IgD-negative memory B cell (primary cell): ENCODE results near the gene ZNF280B. TPM values are rescaled to one million over a fixed set of nuclear protein-coding genes. Genes with fewer than 3 reads are reported as not detected.

Experiments
- H3K27ac Mint-ChIP-seq, 3 donors: one replicate each; pipeline ENCODE4 v1.8.0; 2020 to 2022; ENCODE audit warnings: mild to moderate bottlenecking in 3 of 3, mixed read lengths in 3 of 3, moderate library complexity in 1 of 3
- H3K27me3 Mint-ChIP-seq: one replicate; pipeline ENCODE4 v1.8.0; 2021; ENCODE audit warnings: mixed read lengths
- H3K36me3 Mint-ChIP-seq: one replicate; pipeline ENCODE4 v1.8.0; 2020; ENCODE audit warnings: mild to moderate bottlenecking, mixed read lengths
- H3K4me1 Mint-ChIP-seq, 3 donors: one replicate each; pipeline ENCODE4 v1.8.0; 2020 to 2022; ENCODE audit warnings: mixed read lengths in 3 of 3, mild to moderate bottlenecking in 1 of 3
- H3K4me3 Mint-ChIP-seq, 4 donors: one replicate each; pipeline ENCODE4 v1.8.0; 2020 to 2022; ENCODE audit warnings: mild to moderate bottlenecking in 4 of 4, mixed read lengths in 4 of 4, moderate library complexity in 3 of 4
- H3K9me3 Mint-ChIP-seq, 3 donors: one replicate each; pipeline ENCODE4 v1.8.0; 2020 to 2021; ENCODE audit warnings: mixed read lengths in 3 of 3, mild to moderate bottlenecking in 1 of 3
- polyA plus RNA-seq: library from polyadenylated mRNA; unstranded; fragments of 300-500 nt; fragmentation: Illumina TruSeq; gene quantifications from one replicate; pipeline ENCODE4 v1.2.3, GENCODE V29; 2021

The ZNF280B gene
- polyA plus RNA-seq, 1 donor from 2014 or later = 3.8 TPM

- H3K27ac Mint-ChIP-seq = no peak overlapping the region
- peaks cover 8% of the 10 kb centered on the region for H3K27me3 Mint-ChIP-seq
- peaks cover 3 to 17% (median 6%) of the 10 kb centered on the region in 3 donors for H3K9me3 Mint-ChIP-seq
- H3K4me3 Mint-ChIP-seq = no peak overlapping the region
- peaks cover 3 to 17% (median 15%) of the 10 kb centered on the region in 3 donors for H3K4me1 Mint-ChIP-seq
- no peaks in the 10 kb centered on the region for H3K36me3 Mint-ChIP-seq
Observed at GRCh38 chr22:22467112-22467511, 41.4 kb downstream of the ZNF280B start.

GRCh38 chr22:22465782-22466181 is 42.8 kb downstream of the ZNF280B start:
- H3K27ac Mint-ChIP-seq = no peak overlapping the region
- H3K4me1 Mint-ChIP-seq = peaks cover 3 to 17% (median 16%) of the 10 kb centered on the region in 3 donors
- no peaks in the 10 kb centered on the region for H3K36me3 Mint-ChIP-seq
- peaks cover 8% of the 10 kb centered on the region for H3K27me3 Mint-ChIP-seq
- H3K4me3 Mint-ChIP-seq = no peak overlapping the region
- H3K9me3 Mint-ChIP-seq = peaks cover 3 to 17% (median 10%) of the 10 kb centered on the region in 3 donors

- H3K27me3 Mint-ChIP-seq = peaks cover 8% of the 10 kb centered on the region
- H3K27ac Mint-ChIP-seq = no peak overlapping the region
- peaks cover 3 to 17% (median 16%) of the 10 kb centered on the region in 3 donors for H3K4me1 Mint-ChIP-seq
- peaks cover 3 to 21% (median 13%) of the 10 kb centered on the region in 3 donors for H3K9me3 Mint-ChIP-seq
- H3K4me3 Mint-ChIP-seq = no peak overlapping the region
- H3K36me3 Mint-ChIP-seq = no peaks in the 10 kb centered on the region
Observed at GRCh38 chr22:22465094-22465602, 43.4 kb downstream of the ZNF280B start.

DNA sequence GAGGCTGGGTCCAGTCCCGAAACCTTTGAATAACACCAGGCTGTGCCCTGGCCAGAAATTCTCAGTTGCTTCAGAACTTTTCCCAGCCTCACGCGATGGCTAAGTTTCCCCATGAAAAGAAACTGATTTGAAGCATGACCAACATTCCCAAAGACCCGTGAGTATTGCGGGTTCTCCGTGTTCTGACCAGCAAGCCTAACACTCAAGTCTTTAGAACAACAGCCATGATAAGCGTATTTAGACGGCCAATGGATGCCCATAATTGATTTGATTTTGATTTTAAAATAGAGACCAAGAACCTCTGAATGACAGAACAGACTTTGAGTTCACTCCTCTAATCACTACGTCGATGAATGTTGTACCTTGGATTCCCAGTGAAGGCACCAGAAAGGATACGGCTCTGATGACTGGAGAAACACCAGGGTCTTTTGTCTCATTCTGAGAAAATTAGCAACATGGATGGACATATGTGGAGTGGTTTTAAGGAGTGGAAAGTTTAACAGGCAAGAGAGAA is 43.9 kb downstream of the ZNF280B start:
- Mint-ChIP-seq H3K36me3 (no peaks in the 10 kb centered on the region), H3K27ac (no peak overlapping the region), H3K27me3 (peaks cover 4% of the 10 kb centered on the region)

GRCh38 chr22:22463855-22464540 is 44.5 kb downstream of the ZNF280B start:
- Mint-ChIP-seq H3K4me1 (peaks cover 3 to 17% (median 16%) of the 10 kb centered on the region in 3 donors), H3K9me3 (peaks cover 0 to 19% (median 12%) of the 10 kb centered on the region in 3 donors), H3K27ac (no peak overlapping the region), H3K27me3 (peaks cover 4% of the 10 kb centered on the region), H3K36me3 (peaks cover under 1% of the 10 kb centered on the region), H3K4me3 (peak overlapping the region; percentile 7 to 58 (median 28))

More for the DNA sequence above, 43.9 kb downstream of the ZNF280B start:
- H3K4me3 Mint-ChIP-seq = no peak overlapping the region
- peaks cover 1 to 21% (median 12%) of the 10 kb centered on the region in 3 donors for H3K9me3 Mint-ChIP-seq
- peaks cover 3 to 17% (median 16%) of the 10 kb centered on the region in 3 donors for H3K4me1 Mint-ChIP-seq

GRCh38 chr22:22462813-22463567 is 45.6 kb downstream of the ZNF280B start:
- H3K9me3 Mint-ChIP-seq = peaks cover 4 to 22% (median 12%) of the 10 kb centered on the region in 3 donors
- no peak overlapping the region for H3K27ac Mint-ChIP-seq
- H3K27me3 Mint-ChIP-seq = peaks cover 4% of the 10 kb centered on the region
- peaks cover 3% of the 10 kb centered on the region for H3K36me3 Mint-ChIP-seq
- H3K4me3 Mint-ChIP-seq = no peak overlapping the region
- H3K4me1 Mint-ChIP-seq = peaks cover 3 to 17% (median 16%) of the 10 kb centered on the region in 3 donors

GRCh38 chr22:22461583-22461982 is 47.0 kb downstream of the ZNF280B start:
- Mint-ChIP-seq H3K36me3 (peaks cover 3% of the 10 kb centered on the region), H3K4me3 (no peak overlapping the region), H3K9me3 (peaks cover 4 to 26% (median 12%) of the 10 kb centered on the region in 3 donors), H3K27me3 (peaks cover 4% of the 10 kb centered on the region), H3K4me1 (peaks cover 3 to 17% (median 16%) of the 10 kb centered on the region in 3 donors), H3K27ac (no peak overlapping the region)

DNA sequence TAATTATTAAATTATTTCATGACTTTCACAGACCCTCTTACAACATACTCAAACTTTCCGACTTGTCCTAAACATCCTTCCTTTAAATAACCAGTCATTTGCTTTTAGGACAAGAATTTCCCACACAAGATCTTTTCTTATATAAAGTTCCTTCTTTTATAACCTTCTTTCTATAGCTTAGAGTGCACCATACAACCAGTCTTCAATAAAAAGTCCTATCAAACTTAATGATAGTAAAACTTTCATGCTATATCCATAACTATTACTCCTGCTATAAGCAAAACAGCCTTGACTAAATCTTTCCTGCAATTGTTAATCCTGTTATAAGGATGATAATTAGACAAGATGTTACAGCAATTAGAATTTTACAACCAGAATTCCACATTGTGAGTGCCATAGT is 47.4 kb downstream of the ZNF280B start:
- Mint-ChIP-seq H3K27ac (peak overlapping the region in 1 of 3 donors; percentile 39), H3K4me1 (peaks cover 3 to 17% (median 16%) of the 10 kb centered on the region in 3 donors), H3K27me3 (peaks cover 4% of the 10 kb centered on the region), H3K4me3 (no peak overlapping the region), H3K9me3 (peaks cover 4 to 30% (median 12%) of the 10 kb centered on the region in 3 donors), H3K36me3 (peaks cover 3% of the 10 kb centered on the region)

DNA sequence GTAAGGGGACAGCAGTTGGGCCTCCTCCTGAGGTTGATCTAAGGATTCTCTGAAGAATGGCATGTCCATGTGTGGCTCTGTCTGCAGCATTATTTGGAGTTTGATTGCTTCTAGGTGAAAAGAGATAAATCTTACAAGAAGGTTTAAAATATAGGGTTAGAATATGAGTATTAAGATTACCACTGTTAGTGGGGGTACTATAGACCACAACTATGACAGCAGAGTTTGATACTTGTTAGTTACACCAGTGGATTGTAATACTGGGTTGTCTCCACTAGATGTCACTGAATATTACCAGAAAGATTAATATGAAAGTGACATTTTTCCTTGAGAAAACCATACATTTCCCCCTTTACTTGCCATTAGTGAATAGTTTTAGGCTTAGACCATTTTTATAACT is 47.9 kb downstream of the ZNF280B start:
- peak overlapping the region in 1 of 3 donors; percentile 2 for H3K27ac Mint-ChIP-seq
- H3K4me1 Mint-ChIP-seq = peaks cover 3 to 17% (median 16%) of the 10 kb centered on the region in 3 donors
- peaks cover 3% of the 10 kb centered on the region for H3K36me3 Mint-ChIP-seq
- H3K27me3 Mint-ChIP-seq = peaks cover 4% of the 10 kb centered on the region
- peaks cover 4 to 35% (median 12%) of the 10 kb centered on the region in 3 donors for H3K9me3 Mint-ChIP-seq
- no peak overlapping the region for H3K4me3 Mint-ChIP-seq

GRCh38 chr22:22460060-22460459 is 48.5 kb downstream of the ZNF280B start:
- Mint-ChIP-seq H3K36me3 (peaks cover 3% of the 10 kb centered on the region), H3K4me3 (no peak overlapping the region), H3K27me3 (peaks cover 4% of the 10 kb centered on the region), H3K4me1 (peaks cover 3 to 17% (median 16%) of the 10 kb centered on the region in 3 donors), H3K9me3 (peaks cover 4 to 36% (median 12%) of the 10 kb centered on the region in 3 donors), H3K27ac (no peak overlapping the region)

GRCh38 chr22:22458896-22459588 is 49.5 kb downstream of the ZNF280B start:
- Mint-ChIP-seq H3K27ac (no peak overlapping the region), H3K9me3 (peaks cover 4 to 36% (median 12%) of the 10 kb centered on the region in 3 donors), H3K27me3 (peaks cover 2% of the 10 kb centered on the region)

DNA sequence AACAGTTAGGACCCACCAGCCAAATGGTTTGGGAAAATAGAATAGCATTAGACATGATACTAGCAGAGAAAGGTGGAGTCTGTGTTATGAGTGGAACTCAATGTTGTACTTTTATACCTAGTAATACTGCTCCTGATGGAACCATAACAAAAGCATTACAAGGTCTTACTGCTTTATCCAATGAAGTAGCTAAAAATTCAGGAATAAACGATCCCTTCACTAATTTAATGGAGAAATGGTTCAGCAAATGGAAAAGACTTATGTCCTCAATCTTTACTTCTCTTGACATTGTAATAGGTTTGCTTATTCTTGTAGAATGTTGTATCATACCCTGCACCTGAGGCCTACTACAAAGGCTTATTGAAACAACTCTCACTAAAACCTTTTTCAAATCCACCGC is 50.2 kb downstream of the ZNF280B start:
- no peak overlapping the region for H3K4me3 Mint-ChIP-seq
- peaks cover under 1 to 9% (median 7%) of the 10 kb centered on the region in 3 donors for H3K4me1 Mint-ChIP-seq
- H3K27me3 Mint-ChIP-seq = no peaks in the 10 kb centered on the region
- H3K27ac Mint-ChIP-seq = no peak overlapping the region
- H3K36me3 Mint-ChIP-seq = peaks cover 5% of the 10 kb centered on the region
- peaks cover 4 to 36% (median 14%) of the 10 kb centered on the region in 3 donors for H3K9me3 Mint-ChIP-seq

More at GRCh38 chr22:22458896-22459588, 49.5 kb downstream of the ZNF280B start:
- Mint-ChIP-seq H3K4me3 (no peak overlapping the region), H3K4me1 (peaks cover under 1 to 14% (median 13%) of the 10 kb centered on the region in 3 donors), H3K36me3 (peaks cover 5% of the 10 kb centered on the region)

GRCh38 chr22:22454997-22455396 is 53.5 kb downstream of the ZNF280B start:
- Mint-ChIP-seq H3K4me3 (no peak overlapping the region), H3K27me3 (no peaks in the 10 kb centered on the region), H3K27ac (peak overlapping the region in 1 of 3 donors; percentile 23), H3K9me3 (peaks cover 4 to 31% (median 10%) of the 10 kb centered on the region in 3 donors), H3K4me1 (peaks cover 13 to 19% (median 15%) of the 10 kb centered on the region in 3 donors), H3K36me3 (peaks cover 7% of the 10 kb centered on the region)

- Mint-ChIP-seq H3K36me3 (peaks cover 4% of the 10 kb centered on the region), H3K27me3 (no peaks in the 10 kb centered on the region), H3K4me3 (no peak overlapping the region), H3K27ac (peak overlapping the region in 2 of 3 donors; percentile 30 to 82), H3K9me3 (peaks cover 0 to 16% (median 4%) of the 10 kb centered on the region in 3 donors), H3K4me1 (peaks cover 17 to 27% (median 19%) of the 10 kb centered on the region in 3 donors)
Observed at GRCh38 chr22:22452996-22453686, 55.4 kb downstream of the ZNF280B start.
